IPS DF 6.9 (cell line): ENCODE measurements around the gene NOL3.

ENCODE experiments used
- DNase-seq: peaks from one replicate; pipeline ENCODE4 v3.0.0-alpha.2; 2013; ENCODE audit warnings: low read depth, low spot score
- H3K27ac ChIP-seq: one replicate; pipeline ENCODE4 v1.5.1; 2013; ENCODE audit warnings: low read length, control low read depth
- H3K27me3 ChIP-seq: 2 replicates; pipeline ENCODE4 v1.6.1; 2013; ENCODE audit warnings: mild to moderate bottlenecking, low read length; ENCODE audit not compliant: control insufficient read depth, insufficient read depth
- H3K36me3 ChIP-seq: 2 replicates; pipeline ENCODE4 v1.6.1; 2013; ENCODE audit warnings: low read length; ENCODE audit not compliant: control insufficient read depth, insufficient read depth
- H3K4me1 ChIP-seq: 2 replicates; pipeline ENCODE4 v1.6.1; 2013; ENCODE audit warnings: low read length; ENCODE audit not compliant: control insufficient read depth, insufficient read depth
- H3K4me3 ChIP-seq: 2 replicates; pipeline ENCODE4 v1.5.1; 2013; ENCODE audit warnings: mild to moderate bottlenecking, low read length
- H3K9me3 ChIP-seq: 2 replicates; pipeline ENCODE4 v1.6.1; 2013; ENCODE audit warnings: low read length, inconsistent platforms; ENCODE audit not compliant: control insufficient read depth, insufficient read depth
- WGBS: extraction: QIAGEN DNeasy Blood & Tissue Kit; methylation state at CpG from one replicate; pipeline ENCODE4 v1.1.7; 2013; ENCODE audit warnings: mixed read lengths, missing lambda C conversion rate; ENCODE audit not compliant: insufficient read length, insufficient coverage; 5-methylcytosine and 5-hydroxymethylcytosine counted together

NOL3 gene

GRCh38 chr16:67215706-67216105 is 45.4 kb downstream of the NOL3 start:
- no peaks in the 10 kb centered on the region for H3K9me3 ChIP-seq
- no peak for DNase-seq
- no peak overlapping the region for H3K4me3 ChIP-seq
- WGBS, result no CpG with 5 or more reads among the region's 5 CpGs
- no peak overlapping the region for H3K27ac ChIP-seq
- H3K36me3 ChIP-seq, result no peaks in the 10 kb centered on the region
- H3K4me1 ChIP-seq, result no peaks in the 10 kb centered on the region
- H3K27me3 ChIP-seq, result no peaks in the 10 kb centered on the region

GRCh38 chr16:67216612-67217490 is 46.5 kb downstream of the NOL3 start:
- no CpG with 5 or more reads among the region's 18 CpGs for WGBS
- no peak for DNase-seq
- no peak overlapping the region for H3K4me3 ChIP-seq

GRCh38 chr16:67223992-67224391 is 53.7 kb downstream of the NOL3 start:
- Histone ChIP-seq H3K27ac (no peak overlapping the region), H3K36me3 (peaks cover 2% of the 10 kb centered on the region), H3K9me3 (no peaks in the 10 kb centered on the region), H3K27me3 (no peaks in the 10 kb centered on the region), H3K4me3 (no peak overlapping the region), H3K4me1 (no peaks in the 10 kb centered on the region; the same call in 1 of the 2 replicates)
- DNase-seq, result no peak
- whole genome bisulfite sequencing, result no CpG with 5 or more reads among the region's 3 CpGs

More at GRCh38 chr16:67216612-67217490, 46.5 kb downstream of the NOL3 start:
- Histone ChIP-seq H3K9me3 (no peaks in the 10 kb centered on the region), H3K36me3 (no peaks in the 10 kb centered on the region), H3K27me3 (no peaks in the 10 kb centered on the region), H3K4me1 (no peaks in the 10 kb centered on the region), H3K27ac (no peak overlapping the region)
